Pancreas (tissue), 10 donors: Measurements from ENCODE around the gene URB2. TPM values are rescaled to one million over a fixed set of nuclear protein-coding genes. Genes with fewer than 3 reads are reported as not detected.

ENCODE experiments used
- ATAC-seq, 4 donors: fragments of 200-7000 bp; cut with Tn5 transposase; one replicate each; pipeline versions ENCODE4 v1.8.0 to v1.9.1; 2020; ENCODE audit warnings: mild to moderate bottlenecking in 4 of 4, moderate library complexity in 4 of 4
- DNase-seq, 6 donors: peaks; one replicate each; pipeline ENCODE4 v3.0.0-alpha.2; 2020
- FAIRE-seq: peaks from 2 replicates; lab custom pipeline; 2012; peaks lifted over from hg19 to GRCh38; lab: Jason Lieb, UNC
- H3K27ac ChIP-seq, 4 donors: fragments of 200-600 bp; sonication (generic); 1 replicate in 3 of 4; 2 replicates in 1 of 4; pipeline versions ENCODE4 v1.5.0 to v1.8.0; 2020
- H3K27me3 ChIP-seq, 4 donors: fragments of 200-600 bp; one replicate each; pipeline ENCODE4 v1.8.0; 2021
- H3K36me3 ChIP-seq, 3 donors: fragments of 200-600 bp; sonication (generic) in 1 of 3; one replicate each; pipeline versions ENCODE4 v1.5.0 to v1.8.0; 2020 to 2021
- H3K4me1 ChIP-seq, 3 donors: fragments of 200-600 bp; one replicate each; pipeline ENCODE4 v1.8.0; 2021
- H3K4me3 ChIP-seq, 4 donors: fragments of 200-600 bp; sonication (generic) in 2 of 4; one replicate each; pipeline versions ENCODE4 v1.5.0 to v1.8.0; 2020 to 2021
- H3K9me3 ChIP-seq, 4 donors: fragments of 200-600 bp; one replicate each; pipeline ENCODE4 v1.8.0; 2021
- CTCF ChIP-seq, 4 donors: fragments of 200-600 bp; sonication (generic) in 3 of 4; IDR thresholded peaks; one replicate each; pipeline versions ENCODE4 v1.5.0 to v1.8.0; 2021; ENCODE audit warnings: antibody characterized with exemption in 4 of 4
- WGBS, 2 donors: extraction: QIAGEN DNeasy Blood & Tissue Kit; methylation state at CpG; one replicate each; pipeline ENCODE4 v1.1.7; 2013; 5-methylcytosine and 5-hydroxymethylcytosine counted together
- intact Hi-C, 3 donors: fragments of 100-400 bp; cut with DNase I; formaldehyde crosslinking; loops; one replicate each; pipeline versions ENCODE4 v1.11.1 to v1.14.2; 2022
- polyA plus RNA-seq, 2 donors: library from polyadenylated mRNA; stranded (reverse); fragments of 200-250 nt; gene quantifications; one replicate each; pipeline ENCODE4 v1.2.3, GENCODE V29; 2013
- total RNA-seq, 6 donors: library from RNA; stranded (reverse); fragmentation: NEBNext Ultra II Directional in 4 of 6; extraction: Animal tissue kit (Norgen Biotek cat#: 25700) in 4 of 6; gene quantifications; one replicate each; pipeline versions ENCODE4 v1.2.1 to v1.2.4, GENCODE V29; 2021 to 2023
- donor health status: healthy with polysubstance abuse.
- donor health status: DM: no; HTN: no; CAD: no; lungs with moderate emphysema.
- donor health status: DM: no; HTN: no; CAD: no.
- donor health status: control.
- donor health status: control.
- donor health status: Bipolar disorder and iron deficiency.
- donor health status: DM: yes; HTN: yes; CAD: no.
- donor health status: DM: no; HTN: no; CAD: no.
- donor health status: DM: no; HTN: no; CAD: no.
- donor health status: DM: yes; HTN: yes; CAD: no.

Gene URB2
- total and polyA plus RNA-seq, 8 donors, result 2.0 to 4.7 (median 3.0) TPM

DNA sequence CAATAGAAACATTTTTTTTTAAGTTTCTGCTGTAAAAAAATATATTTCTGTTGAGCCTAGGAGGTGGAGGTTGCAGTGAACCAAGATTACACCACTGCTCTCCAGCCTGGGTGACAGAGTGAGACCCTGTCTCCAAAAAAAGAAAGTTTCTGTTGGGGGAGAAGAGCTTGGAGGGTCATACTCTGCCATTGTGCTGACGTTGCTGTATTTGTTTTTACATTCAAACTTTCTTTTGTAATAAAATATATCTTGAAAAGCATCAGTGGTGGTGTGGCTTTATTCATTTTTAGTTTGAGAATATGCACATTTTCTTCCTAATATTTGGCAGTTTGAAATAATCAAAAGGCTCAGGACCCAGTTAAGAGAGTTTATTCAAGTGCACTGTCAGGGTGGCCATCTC lies 64.6 kb downstream of the URB2 start:
- Histone ChIP-seq H3K4me3 (no peak overlapping the region), H3K9me3 (no peaks in the 10 kb centered on the region), H3K27ac (no peak overlapping the region), H3K36me3 (no peaks in the 10 kb centered on the region), H3K4me1 (no peaks in the 10 kb centered on the region), H3K27me3 (no peaks in the 10 kb centered on the region)
- 66 to 87% methylated on average over 1 of the region's 1 CpG for WGBS, 2 donors
- FAIRE-seq, result no peak
- DNase-seq, result no peak
- TF ChIP-seq CTCF (IDR thresholded peaks at IDR 0.05), result no peak
- intact Hi-C loops, result no loop called here
- ATAC-seq, result no peak

DNA sequence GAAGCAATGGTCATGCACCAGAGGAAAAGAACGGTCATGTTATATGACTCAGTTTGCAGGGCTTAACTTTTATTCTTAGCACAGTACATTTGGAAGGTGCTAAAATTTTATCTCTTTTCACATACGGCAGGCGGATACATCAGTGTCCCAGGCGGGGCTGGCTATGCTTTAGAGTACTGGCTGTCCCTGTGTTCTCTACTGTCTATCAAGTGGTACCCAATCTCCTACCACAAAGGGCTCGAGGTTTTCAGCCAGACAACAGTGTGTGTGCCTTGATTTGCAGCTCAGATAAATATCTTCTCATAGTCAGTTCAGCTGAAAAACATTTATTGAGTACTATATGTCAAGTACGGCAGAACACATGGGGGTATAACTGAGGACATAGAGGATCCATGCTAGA lies 65.3 kb downstream of the URB2 start:
- no peak for TF ChIP-seq CTCF (IDR thresholded peaks at IDR 0.05)
- FAIRE-seq (no peak), ATAC-seq (no peak), DNase-seq (no peak)
- Histone ChIP-seq H3K9me3 (no peaks in the 10 kb centered on the region), H3K27ac (no peak overlapping the region), H3K36me3 (no peaks in the 10 kb centered on the region), H3K27me3 (no peaks in the 10 kb centered on the region), H3K4me1 (no peaks in the 10 kb centered on the region), H3K4me3 (no peak overlapping the region)
- intact Hi-C loops, result no loop called here
- 89 to 91% methylated on average over 6 of the region's 6 CpGs for WGBS, 2 donors

- no peak overlapping the region for H3K27ac ChIP-seq
- no peak for DNase-seq
Measured at GRCh38 chr1:229693129-229693900, 67.3 kb downstream of the URB2 start.

DNA sequence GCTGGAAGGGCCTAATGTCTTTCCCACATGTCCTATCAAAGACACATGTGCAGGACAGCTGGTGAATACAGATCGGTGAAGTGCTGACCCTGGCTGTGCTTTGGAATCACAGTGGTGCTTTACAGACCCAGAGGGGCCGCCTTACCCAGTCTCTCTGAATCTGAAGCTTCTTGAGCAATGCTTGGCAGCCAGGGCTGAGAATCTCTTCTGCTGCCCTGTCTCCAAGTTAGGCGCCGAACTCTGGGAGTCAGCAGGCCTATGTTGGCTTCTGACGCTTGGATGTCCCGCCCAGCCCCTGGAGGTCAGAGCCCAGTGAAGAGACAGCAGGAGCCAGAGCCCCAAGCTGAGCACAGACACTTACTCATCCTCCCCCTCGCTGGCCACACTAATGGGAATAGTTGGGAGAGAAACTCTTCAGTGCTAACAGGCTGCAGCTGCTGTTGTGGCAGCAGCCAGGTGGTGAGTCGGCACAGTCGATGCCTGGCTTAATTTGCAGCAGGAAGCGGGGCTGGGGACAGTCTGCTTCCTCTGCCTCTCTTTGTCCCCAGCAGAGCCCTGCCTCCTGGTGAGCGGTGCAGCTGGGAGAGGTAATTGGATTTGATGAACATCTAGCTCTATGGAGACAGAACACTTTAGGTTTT lies 68.1 kb downstream of the URB2 start:
- ATAC-seq (peak in 3 of 4 donors; percentile 64 to 77 (median 69)), FAIRE-seq (no peak), DNase-seq (peak in 3 of 6 donors; percentile 15 to 34 (median 22))
- H3K9me3 ChIP-seq, result no peaks in the 10 kb centered on the region
- H3K4me3 ChIP-seq, result no peak overlapping the region
- H3K36me3 ChIP-seq, result no peaks in the 10 kb centered on the region
- no peak overlapping the region for H3K27ac ChIP-seq
- no peaks in the 10 kb centered on the region for H3K4me1 ChIP-seq
- intact Hi-C loops, result no loop called here
- no peaks in the 10 kb centered on the region for H3K27me3 ChIP-seq
- TF ChIP-seq CTCF (IDR thresholded peaks at IDR 0.05), result no peak
- WGBS, 2 donors, result 72 to 78% methylated on average over 11 of the region's 11 CpGs

More at GRCh38 chr1:229693129-229693900, 67.3 kb downstream of the URB2 start:
- FAIRE-seq (no peak), ATAC-seq (no peak)
- WGBS, 2 donors, result 86 to 89% methylated on average over 10 of the region's 10 CpGs
- Histone ChIP-seq H3K4me3 (no peak overlapping the region), H3K4me1 (no peaks in the 10 kb centered on the region), H3K27me3 (no peaks in the 10 kb centered on the region), H3K9me3 (no peaks in the 10 kb centered on the region), H3K36me3 (no peaks in the 10 kb centered on the region)
- intact Hi-C loops, result no loop called here
- no peak for TF ChIP-seq CTCF (IDR thresholded peaks at IDR 0.05)

DNA sequence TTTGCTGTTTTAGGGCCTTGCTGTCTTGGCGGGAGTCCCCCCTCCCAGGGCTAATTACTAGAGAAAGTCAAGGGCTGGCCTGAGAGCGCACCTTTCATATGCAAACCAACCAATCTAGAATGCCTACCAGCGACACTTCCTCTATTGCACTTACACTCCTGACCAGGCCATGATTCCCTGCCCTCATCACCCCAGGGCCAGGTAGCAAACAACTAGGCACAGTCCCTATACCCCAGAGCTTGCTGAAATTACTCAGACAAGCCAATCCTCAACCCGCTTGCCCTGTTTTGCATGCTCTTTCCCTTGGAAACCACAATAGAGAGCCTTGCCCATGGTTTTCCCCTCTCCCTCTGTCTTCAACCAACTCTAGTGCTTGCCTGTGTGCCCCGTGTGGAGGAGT lies 70.3 kb downstream of the URB2 start:
- Histone ChIP-seq H3K27me3 (no peaks in the 10 kb centered on the region), H3K4me3 (no peak overlapping the region), H3K36me3 (no peaks in the 10 kb centered on the region), H3K27ac (no peak overlapping the region), H3K9me3 (no peaks in the 10 kb centered on the region), H3K4me1 (no peaks in the 10 kb centered on the region)
- no peak for TF ChIP-seq CTCF (IDR thresholded peaks at IDR 0.05)
- intact Hi-C loops, result no loop called here
- DNase-seq (no peak), ATAC-seq (no peak), FAIRE-seq (no peak)
- 93 to 94% methylated on average over 5 of the region's 5 CpGs for whole genome bisulfite sequencing, 2 donors
